HepG2 (cell line): Measurements from ENCODE around the gene YIPF7. TPM values are rescaled to one million over a fixed set of nuclear protein-coding genes. Genes with fewer than 3 reads are reported as not detected.

Source experiments
- AGO2 ChIP-seq: fragments of 200-400 bp; formaldehyde crosslinking; optimal IDR thresholded peaks from 2 replicates; pipeline ENCODE3; 2017; ENCODE audit warnings: mild to moderate bottlenecking, low read depth, low read length, moderate library complexity
- ATF1 ChIP-seq: IDR thresholded peaks from 2 replicates; pipeline ENCODE4 v1.6.1; 2016; ENCODE audit warnings: mild to moderate bottlenecking, control low read depth
- CEBPZ ChIP-seq: IDR thresholded peaks from 2 replicates; pipeline ENCODE4 v1.6.1; 2012; ENCODE audit warnings: low read length, improper control_type of control experiment
- DMAP1 ChIP-seq: IDR thresholded peaks from 2 replicates; pipeline ENCODE4 v1.6.1; 2016
- ELF1 ChIP-seq: sonication (generic); formaldehyde crosslinking; IDR thresholded peaks from 2 replicates; pipeline ENCODE4 v1.4.0; 2020; ENCODE audit warnings: missing genetic modification reagents
- HHEX ChIP-seq: IDR thresholded peaks from 2 replicates; pipeline ENCODE4 v1.6.1; 2016; ENCODE audit warnings: control low read depth
- MED1 ChIP-seq: sonication (generic); formaldehyde crosslinking; IDR thresholded peaks from 2 replicates; pipeline ENCODE4 v1.4.0; 2020; ENCODE audit warnings: missing genetic modification reagents
- NR3C1 ChIP-seq: sonication (generic); formaldehyde crosslinking; IDR thresholded peaks from 2 replicates; pipeline ENCODE4 v1.4.0; 2020; ENCODE audit warnings: missing genetic modification reagents
- PRDM15 ChIP-seq: sonication (generic); formaldehyde crosslinking; IDR thresholded peaks from 2 replicates; pipeline ENCODE4 v1.4.0; 2020; ENCODE audit warnings: missing genetic modification reagents
- RCOR2 ChIP-seq: IDR thresholded peaks from 2 replicates; pipeline ENCODE4 v1.6.1; 2016; ENCODE audit warnings: missing biosample characterization, missing genetic modification reagents
- REL ChIP-seq: sonication (generic); formaldehyde crosslinking; conservative IDR thresholded peaks from 2 replicates; pipeline ENCODE4 v1.8.0; 2022; ENCODE audit warnings: mild to moderate bottlenecking, missing genetic modification reagents, moderate library complexity
- RFX5 ChIP-seq: IDR thresholded peaks from 2 replicates; pipeline ENCODE4 v1.6.1; 2011; ENCODE audit warnings: low read depth, low read length, improper control_type of control experiment
- RORA ChIP-seq: sonication (generic); formaldehyde crosslinking; IDR thresholded peaks from 2 replicates; pipeline ENCODE4 v1.5.0; 2020; ENCODE audit warnings: mild to moderate bottlenecking, missing genetic modification reagents, moderate library complexity
- SMAD9 ChIP-seq: sonication (generic); formaldehyde crosslinking; IDR thresholded peaks from 2 replicates; pipeline ENCODE4 v1.5.1; 2020; ENCODE audit warnings: mild to moderate bottlenecking, missing genetic modification reagents
- TEAD2 ChIP-seq: sonication (generic); formaldehyde crosslinking; IDR thresholded peaks from 2 replicates; pipeline ENCODE4 v1.9.0; 2021; ENCODE audit warnings: missing genetic modification reagents
- ZBTB2 ChIP-seq: sonication (generic); formaldehyde crosslinking; IDR thresholded peaks from 2 replicates; pipeline ENCODE4 v1.8.0; 2022; ENCODE audit warnings: low read depth, missing genetic modification reagents
- ZBTB38 ChIP-seq: sonication (generic); formaldehyde crosslinking; IDR thresholded peaks from 2 replicates; pipeline ENCODE4 v1.5.1; 2020; ENCODE audit warnings: mild to moderate bottlenecking, missing genetic modification reagents
- ZNF124 ChIP-seq: sonication (generic); formaldehyde crosslinking; IDR thresholded peaks from 2 replicates; pipeline ENCODE4 v1.4.0; 2020; ENCODE audit warnings: missing genetic modification reagents
- ZNF180 ChIP-seq: sonication (generic); formaldehyde crosslinking; IDR thresholded peaks from 2 replicates; pipeline ENCODE4 v1.4.0; 2020; ENCODE audit warnings: low read depth, missing genetic modification reagents, borderline replicate concordance
- ZNF251 ChIP-seq: sonication (generic); formaldehyde crosslinking; IDR thresholded peaks from 2 replicates; pipeline ENCODE4 v1.9.0; 2021; ENCODE audit warnings: mild to moderate bottlenecking, missing genetic modification reagents
- ZNF282 ChIP-seq: fragments of 450-650 bp; IDR thresholded peaks from 2 replicates; pipeline ENCODE4 v1.6.1; 2018; ENCODE audit not compliant: partially characterized antibody
- ZNF557 ChIP-seq: sonication (generic); formaldehyde crosslinking; IDR thresholded peaks from 2 replicates; pipeline ENCODE4 v1.4.0; 2020; ENCODE audit warnings: missing genetic modification reagents
- ZNF776 ChIP-seq: sonication (generic); formaldehyde crosslinking; IDR thresholded peaks from 2 replicates; pipeline ENCODE4 v1.4.0; 2020; ENCODE audit warnings: mild to moderate bottlenecking, missing genetic modification reagents
- ZSCAN30 ChIP-seq: sonication (generic); formaldehyde crosslinking; IDR thresholded peaks from 2 replicates; pipeline ENCODE4 v1.5.0; 2020; ENCODE audit warnings: mild to moderate bottlenecking, missing genetic modification reagents
- polyA plus RNA-seq, 8 experiments: library from polyadenylated mRNA; depleted of rRNA in 3 of 8; stranded (reverse) in 7 of 8; unstranded in 1 of 8; fragments of >200 nt; fragmentation: Illumina TruSeq in 4 of 8; extraction: Trizol in 4 of 8; gene quantifications; 2 replicates each; pipeline versions ENCODE4 v1.2.1 to v1.2.3, GENCODE V29; 2011 to 2016; ENCODE audit warnings: low read depth in 4 of 8, missing spikeins in 1 of 8, mixed read lengths in 1 of 8; ENCODE audit not compliant: insufficient read depth in 1 of 8
- total RNA-seq, 5 experiments: library from RNA; depleted of rRNA; stranded (reverse); fragments of >200 nt; fragmentation: Illumina TruSeq; extraction: Trizol; gene quantifications; 2 replicates each; pipeline ENCODE4 v1.2.3, GENCODE V29; 2016; ENCODE audit warnings: low read depth in 1 of 5

Gene YIPF7
- total and polyA plus RNA-seq, 2 of the 13 experiments (the other 11 are each of a cell fraction or from before 2014, with no cell fraction given) = 0.12 TPM; not detected in 1

GRCh38 chr4:44678094-44679041 is 26.9 kb upstream of the YIPF7 start, which contains the start of gene GUF1 (continued):
- TF ChIP-seq CEBPZ = no peak
- no peak for TF ChIP-seq ZBTB2 (CRISPR knock-in tag)
- no peak for TF ChIP-seq HHEX (CRISPR knock-in tag)
- no peak for TF ChIP-seq ZNF282
- 0 out of 2 replicates have a peak, but pooled peaks have one; percentile 27 for TF ChIP-seq MED1 (CRISPR knock-in tag)
- TF ChIP-seq PRDM15 (CRISPR knock-in tag) = no peak
- no peak for TF ChIP-seq ZSCAN30 (CRISPR knock-in tag)
- peak; percentile 97 for TF ChIP-seq ATF1
- TF ChIP-seq SMAD9 (CRISPR knock-in tag) = no peak
- 0 out of 2 replicates have a peak, but pooled peaks have one; percentile 29 for TF ChIP-seq ZNF124 (CRISPR knock-in tag)
- no peak for TF ChIP-seq RORA (CRISPR knock-in tag)
- TF ChIP-seq ZNF251 = 0 out of 2 replicates have a peak, but pooled peaks have one; percentile 48
- no peak for TF ChIP-seq ZNF557 (CRISPR knock-in tag)
- no peak for TF ChIP-seq ZNF776 (CRISPR knock-in tag)
- no peak for TF ChIP-seq NR3C1
- no peak for TF ChIP-seq RFX5
- TF ChIP-seq REL (CRISPR knock-in tag) = no peak; the same call in 1 of the 2 replicates
- peak; percentile 51; the same call in 1 of the 2 replicates for TF ChIP-seq ZBTB38
- TF ChIP-seq TEAD2 = no peak
- TF ChIP-seq ELF1 (CRISPR knock-in tag) = peak; percentile 95
- peak; percentile 88 for TF ChIP-seq DMAP1 (CRISPR knock-in tag)
- no peak for TF ChIP-seq RCOR2 (CRISPR knock-in tag)
- no peak; the same call in 1 of the 2 replicates for TF ChIP-seq ZNF180 (CRISPR knock-in tag)
- peak; percentile 84 for TF ChIP-seq AGO2
